ENCODE data around the gene ME1.

The ME1 gene

GRCh38 chr6:83311231-83311630, 119.6 kb downstream of the ME1 start:
- TF ChIP-seq NFIC (IDR thresholded peaks at IDR 0.05) (no peak), YY1 (IDR thresholded peaks at IDR 0.05; ENCODE audit: low read depth) (no peak), TCF12 (IDR thresholded peaks at IDR 0.05; ENCODE audit: low read depth) (no peak), TEAD4 (IDR thresholded peaks at IDR 0.05) (no peak), USF1 (IDR thresholded peaks at IDR 0.05) (no peak), EGR1 (IDR thresholded peaks at IDR 0.05) (no peak), RAD21 (IDR thresholded peaks at IDR 0.05; ENCODE audit: low read depth) (no peak), CREB1 (IDR thresholded peaks at IDR 0.05; ENCODE audit: low read depth) (no peak), EP300 (IDR thresholded peaks at IDR 0.05; ENCODE audit: borderline replicate concordance) (no peak), TAF1 (IDR thresholded peaks at IDR 0.05; ENCODE audit: low read depth) (no peak), MAX (IDR thresholded peaks at IDR 0.05) (no peak), ZBTB7A (IDR thresholded peaks at IDR 0.05; ENCODE audit: low read depth) (no peak), REST (IDR thresholded peaks at IDR 0.05; ENCODE audit: low read depth) (no peak)

- TF ChIP-seq TCF12 (IDR thresholded peaks at IDR 0.05; ENCODE audit: low read depth): no peak
- TF ChIP-seq EP300 (IDR thresholded peaks at IDR 0.05; ENCODE audit: borderline replicate concordance): no peak
- no peak for TF ChIP-seq REST (IDR thresholded peaks at IDR 0.05; ENCODE audit: low read depth)
- TF ChIP-seq ZBTB7A (IDR thresholded peaks at IDR 0.05; ENCODE audit: low read depth): no peak
- TF ChIP-seq FOXM1 (IDR thresholded peaks at IDR 0.05; ENCODE audit: borderline replicate concordance, low read depth): no peak
- TF ChIP-seq USF1 (IDR thresholded peaks at IDR 0.05): no peak
- no peak for TF ChIP-seq CREB1 (IDR thresholded peaks at IDR 0.05; ENCODE audit: low read depth)
- TF ChIP-seq NFIC (IDR thresholded peaks at IDR 0.05): no peak
- TF ChIP-seq TAF1 (IDR thresholded peaks at IDR 0.05; ENCODE audit: low read depth): no peak
- no peak for TF ChIP-seq EGR1 (IDR thresholded peaks at IDR 0.05)
- no peak for TF ChIP-seq CEBPB (IDR thresholded peaks at IDR 0.05)
- TF ChIP-seq TEAD4 (IDR thresholded peaks at IDR 0.05): no peak
- no peak for TF ChIP-seq YY1 (IDR thresholded peaks at IDR 0.05; ENCODE audit: low read depth)
- TF ChIP-seq RAD21 (IDR thresholded peaks at IDR 0.05; ENCODE audit: low read depth): no peak
- TF ChIP-seq MAX (IDR thresholded peaks at IDR 0.05): no peak
Observed at GRCh38 chr6:83310046-83310445, 120.8 kb downstream of the ME1 start.

GRCh38 chr6:83309344-83309743, 121.5 kb downstream of the ME1 start:
- TF ChIP-seq TEAD4 (IDR thresholded peaks at IDR 0.05) (no peak), TCF12 (IDR thresholded peaks at IDR 0.05; ENCODE audit: low read depth) (no peak), FOXM1 (IDR thresholded peaks at IDR 0.05; ENCODE audit: borderline replicate concordance, low read depth) (no peak), TAF1 (IDR thresholded peaks at IDR 0.05; ENCODE audit: low read depth) (no peak), CREB1 (IDR thresholded peaks at IDR 0.05; ENCODE audit: low read depth) (no peak), RAD21 (IDR thresholded peaks at IDR 0.05; ENCODE audit: low read depth) (no peak), ZBTB7A (IDR thresholded peaks at IDR 0.05; ENCODE audit: low read depth) (no peak), MAX (IDR thresholded peaks at IDR 0.05) (no peak), EP300 (IDR thresholded peaks at IDR 0.05; ENCODE audit: borderline replicate concordance) (no peak), USF1 (IDR thresholded peaks at IDR 0.05) (no peak)

GRCh38 chr6:83308833-83309232, 122.0 kb downstream of the ME1 start:
- no peak for TF ChIP-seq RAD21 (IDR thresholded peaks at IDR 0.05; ENCODE audit: low read depth)

GRCh38 chr6:83307849-83308248, 123.0 kb downstream of the ME1 start:
- TF ChIP-seq REST (IDR thresholded peaks at IDR 0.05; ENCODE audit: low read depth) (no peak), ZBTB7A (IDR thresholded peaks at IDR 0.05; ENCODE audit: low read depth) (no peak), RAD21 (IDR thresholded peaks at IDR 0.05; ENCODE audit: low read depth) (no peak), FOXM1 (IDR thresholded peaks at IDR 0.05; ENCODE audit: borderline replicate concordance, low read depth) (no peak)
